Measurements from ENCODE around the gene TNXB.
"Not testable (repeated sequence)": the region's sequence is repeated elsewhere in the genome, so short reads cannot be mapped to it uniquely, and the experiment has no call there.

DNA sequence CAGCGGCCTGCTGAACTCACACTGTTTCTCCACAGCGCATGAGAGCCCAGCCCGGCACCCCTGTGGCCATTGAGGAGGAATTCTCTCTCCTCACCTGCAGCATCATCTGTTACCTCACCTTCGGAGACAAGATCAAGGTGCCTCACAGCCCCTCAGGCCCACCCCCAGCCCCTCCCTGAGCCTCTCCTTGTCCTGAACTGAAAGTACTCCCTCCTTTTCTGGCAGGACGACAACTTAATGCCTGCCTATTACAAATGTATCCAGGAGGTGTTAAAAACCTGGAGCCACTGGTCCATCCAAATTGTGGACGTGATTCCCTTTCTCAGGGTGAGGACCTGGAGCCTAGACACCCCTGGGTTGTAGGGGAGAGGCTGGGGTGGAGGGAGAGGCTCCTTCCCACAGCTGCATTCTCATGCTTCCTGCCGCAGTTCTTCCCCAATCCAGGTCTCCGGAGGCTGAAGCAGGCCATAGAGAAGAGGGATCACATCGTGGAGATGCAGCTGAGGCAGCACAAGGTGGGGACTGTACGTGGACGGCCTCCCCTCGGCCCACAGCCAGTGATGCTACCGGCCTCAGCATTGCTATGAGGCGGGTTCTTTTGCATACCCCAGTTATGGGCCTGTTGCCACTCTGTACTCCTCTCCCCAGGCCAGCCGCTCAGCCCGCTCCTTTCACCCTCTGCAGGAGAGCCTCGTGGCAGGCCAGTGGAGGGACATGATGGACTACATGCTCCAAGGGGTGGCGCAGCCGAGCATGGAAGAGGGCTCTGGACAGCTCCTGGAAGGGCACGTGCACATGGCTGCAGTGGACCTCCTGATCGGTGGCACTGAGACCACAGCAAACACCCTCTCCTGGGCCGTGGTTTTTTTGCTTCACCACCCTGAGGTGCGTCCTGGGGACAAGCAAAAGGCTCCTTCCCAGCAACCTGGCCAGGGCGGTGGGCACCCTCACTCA, 69.5 kb downstream of the TNXB start:
- TF ChIP-seq, protein P1, sequence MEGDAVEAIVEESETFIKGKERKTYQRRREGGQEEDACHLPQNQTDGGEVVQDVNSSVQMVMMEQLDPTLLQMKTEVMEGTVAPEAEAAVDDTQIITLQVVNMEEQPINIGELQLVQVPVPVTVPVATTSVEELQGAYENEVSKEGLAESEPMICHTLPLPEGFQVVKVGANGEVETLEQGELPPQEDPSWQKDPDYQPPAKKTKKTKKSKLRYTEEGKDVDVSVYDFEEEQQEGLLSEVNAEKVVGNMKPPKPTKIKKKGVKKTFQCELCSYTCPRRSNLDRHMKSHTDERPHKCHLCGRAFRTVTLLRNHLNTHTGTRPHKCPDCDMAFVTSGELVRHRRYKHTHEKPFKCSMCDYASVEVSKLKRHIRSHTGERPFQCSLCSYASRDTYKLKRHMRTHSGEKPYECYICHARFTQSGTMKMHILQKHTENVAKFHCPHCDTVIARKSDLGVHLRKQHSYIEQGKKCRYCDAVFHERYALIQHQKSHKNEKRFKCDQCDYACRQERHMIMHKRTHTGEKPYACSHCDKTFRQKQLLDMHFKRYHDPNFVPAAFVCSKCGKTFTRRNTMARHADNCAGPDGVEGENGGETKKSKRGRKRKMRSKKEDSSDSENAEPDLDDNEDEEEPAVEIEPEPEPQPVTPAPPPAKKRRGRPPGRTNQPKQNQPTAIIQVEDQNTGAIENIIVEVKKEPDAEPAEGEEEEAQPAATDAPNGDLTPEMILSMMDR (IDR thresholded peaks at IDR 0.05; ENCODE audit: poor library complexity, severe bottlenecking) = not testable (repeated sequence)
- TF ChIP-seq SMC3 (conservative IDR thresholded peaks at IDR 0.05; ENCODE audit: poor library complexity); RAD21 (conservative IDR thresholded peaks at IDR 0.05): not testable (repeated sequence)

Measured in neural cell (in vitro differentiated cells).